22Rv1 (cell line): ENCODE measurements around the gene ZNF280C.

ENCODE experiments used
- CTCF ChIP-seq: fragments of 450-650 bp; IDR thresholded peaks from 2 replicates; pipeline ENCODE4 v1.5.1; 2017; ENCODE audit warnings: mild to moderate bottlenecking
- ZFX ChIP-seq: fragments of 450-650 bp; IDR thresholded peaks from 2 replicates; pipeline ENCODE4 v1.6.1; 2017; ENCODE audit warnings: antibody characterized with exemption, borderline replicate concordance

GRCh38 chrX:130285069-130285620 is 16.4 kb upstream of the ZNF280C start:
- TF ChIP-seq CTCF (no peak), ZFX (no peak)
